ENCODE measurements around the gene STK11. TPM values are rescaled to one million over a fixed set of nuclear protein-coding genes. Genes with fewer than 3 reads are reported as not detected.
A peak's percentile ranks its signal among the peaks of the same experiment; 100 is the strongest.

Gene STK11
- total RNA-seq, 4 donors from 2014 or later = 56.8 to 80.7 (median 60.9) TPM

DNA sequence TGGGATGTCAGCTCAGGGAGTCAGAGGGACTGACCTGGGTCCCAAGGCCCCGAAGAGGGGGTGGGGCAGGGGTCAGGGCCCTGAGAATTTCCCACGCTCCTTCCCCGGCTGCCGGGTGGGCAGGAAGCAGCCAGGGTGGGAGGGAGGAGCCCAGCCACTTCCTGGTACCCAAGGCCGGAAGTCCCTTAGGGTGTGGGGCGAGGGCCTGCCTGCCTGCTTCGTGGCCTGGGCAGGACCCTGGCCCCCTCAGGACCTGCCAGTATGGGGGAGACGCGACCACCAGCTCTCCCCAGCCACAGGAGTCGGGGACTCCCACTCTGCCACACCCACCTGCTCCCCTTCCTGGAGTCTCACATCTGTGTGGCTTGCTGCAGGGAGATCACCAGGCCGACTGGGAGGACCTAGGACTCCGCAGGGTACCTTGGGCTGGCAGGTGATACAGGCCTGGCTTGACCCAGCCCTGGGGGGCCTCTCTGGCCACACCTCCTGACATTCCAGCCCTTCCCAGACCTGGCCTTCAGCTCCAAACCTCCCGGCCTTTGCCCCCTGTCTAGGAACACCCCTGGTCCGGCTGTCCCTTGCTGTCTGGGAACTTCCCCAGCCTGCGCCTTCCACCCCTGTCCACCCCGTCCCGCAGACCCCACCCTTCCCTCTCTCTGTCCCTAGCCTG, 53.8 kb downstream of the STK11 start:
- H3K36me3 ChIP-seq = peaks cover 3 to 40% of the 10 kb centered on the region in 2 donors
- TF ChIP-seq POLR2AphosphoS5 (IDR thresholded peaks at IDR 0.05) = peak; percentile 62
- peak in 1 of 2 donors; percentile 43 for TF ChIP-seq POLR2A (IDR thresholded peaks at IDR 0.05)
- no peak for TF ChIP-seq EP300 (IDR thresholded peaks at IDR 0.05)
- WGBS, 2 donors (ENCODE audit: low coverage in 1 of 2) = 6 to 60% methylated on average over 3 to 4 of the region's 17 CpGs
- ATAC-seq = peak; percentile 30
- H3K9me3 ChIP-seq = no peaks in the 10 kb centered on the region
- no peaks in the 10 kb centered on the region for H3K27me3 ChIP-seq
- peak overlapping the region in 1 of 2 donors; percentile 37 for H3K4me3 ChIP-seq
- H3K27ac ChIP-seq = peak overlapping the region; percentile 48 to 100 (median 94)
- peaks cover 4 to 92% (median 62%) of the 10 kb centered on the region in 3 donors for H3K4me1 ChIP-seq

DNA sequence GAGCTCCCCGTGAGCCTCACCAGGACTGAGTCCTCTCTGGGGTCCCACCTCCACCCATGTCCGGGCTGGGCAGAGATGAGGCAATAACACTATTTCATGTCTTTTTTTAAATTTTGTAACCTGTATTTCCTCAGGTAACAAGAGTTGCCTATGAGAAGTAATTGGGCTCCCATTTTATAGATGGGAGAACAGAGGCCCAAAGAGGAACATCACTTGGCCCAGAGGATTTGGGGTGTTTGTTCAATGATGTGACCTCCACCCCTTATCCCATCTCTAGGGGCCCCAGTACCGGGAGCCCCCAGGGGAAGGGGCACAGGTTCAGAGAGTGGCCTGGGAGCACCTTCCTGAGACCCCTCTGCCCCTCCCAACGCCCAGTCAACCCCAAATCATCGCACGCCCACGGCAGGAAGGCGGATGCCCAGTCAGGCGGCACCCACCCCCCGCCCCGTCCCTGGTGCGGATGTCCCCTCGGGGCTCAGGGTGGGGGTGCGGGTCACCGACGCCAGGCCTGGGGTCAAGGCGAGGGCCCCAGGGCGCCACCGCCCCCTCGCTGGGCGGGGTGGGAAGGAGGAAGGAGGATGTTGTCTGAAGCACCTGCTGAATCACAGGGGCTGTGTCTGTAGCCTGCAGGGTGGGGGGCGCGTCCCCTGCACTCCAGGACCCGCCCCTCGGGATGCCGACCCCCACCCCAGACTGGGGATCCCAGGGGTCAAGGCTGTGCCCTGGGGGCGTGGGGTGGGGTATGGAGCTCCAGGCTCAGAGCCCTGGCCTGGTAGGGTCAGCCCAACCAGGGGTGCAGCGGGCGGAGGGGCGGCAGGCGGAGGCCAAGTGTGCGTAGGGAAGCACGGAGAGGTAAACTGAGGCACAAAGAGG, 54.5 kb downstream of the STK11 start:
- Histone ChIP-seq H3K4me1 (peaks cover 4 to 89% (median 56%) of the 10 kb centered on the region in 3 donors), H3K36me3 (peaks cover 1 to 33% of the 10 kb centered on the region in 2 donors), H3K27ac (peak overlapping the region; percentile 48 to 100 (median 94)), H3K27me3 (no peaks in the 10 kb centered on the region), H3K4me3 (peak overlapping the region in 1 of 2 donors; percentile 70), H3K9me3 (no peaks in the 10 kb centered on the region)
- WGBS, 2 donors (ENCODE audit: low coverage in 1 of 2) = 0 to 14% methylated on average over 1 to 4 of the region's 33 CpGs
- no peak for ATAC-seq
- TF ChIP-seq POLR2AphosphoS5 (IDR thresholded peaks at IDR 0.05) (peak; percentile 59), EP300 (IDR thresholded peaks at IDR 0.05) (no peak), POLR2A (IDR thresholded peaks at IDR 0.05) (peak in 1 of 2 donors; percentile 30)

DNA sequence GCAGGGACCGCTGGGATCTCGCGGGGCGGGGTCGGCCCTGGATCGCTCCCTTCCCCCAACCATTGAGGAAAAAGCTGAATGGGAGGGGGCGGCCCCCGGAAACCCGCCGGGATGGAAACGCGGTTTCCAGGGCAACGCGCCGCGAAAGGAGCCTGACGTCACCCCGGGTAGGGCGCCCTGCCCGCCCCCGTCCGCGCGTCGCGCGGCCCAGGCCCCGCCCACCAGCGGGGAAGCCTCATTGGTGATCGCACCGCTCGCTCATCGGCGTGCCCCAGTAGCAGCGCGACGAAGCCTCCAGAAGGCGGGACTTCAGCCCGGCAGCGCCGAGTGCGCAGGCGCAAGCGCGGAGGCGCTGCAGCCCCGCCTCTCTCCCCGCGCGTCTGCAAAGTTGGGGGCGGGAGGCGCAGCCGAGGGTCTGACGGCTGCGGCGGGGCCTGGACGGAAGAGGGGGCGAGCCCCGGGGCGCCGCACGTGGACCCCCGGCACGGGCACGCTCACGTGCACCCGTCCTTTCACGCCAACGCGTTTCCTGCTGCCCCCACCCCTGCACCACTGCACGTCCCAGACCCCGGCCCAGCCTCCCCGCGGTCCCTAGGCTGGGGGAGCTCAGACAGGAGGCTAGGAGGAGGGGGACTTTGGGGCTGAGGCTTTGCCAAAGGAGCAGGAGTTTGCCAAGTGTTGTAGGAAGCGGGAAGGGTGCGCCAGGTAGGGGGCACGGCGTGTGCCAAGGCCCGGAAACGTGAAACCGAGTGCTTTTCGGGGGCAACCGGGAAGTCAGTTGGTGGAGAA, 55.4 kb downstream of the STK11 start:
- H3K9me3 ChIP-seq = no peaks in the 10 kb centered on the region
- peaks cover 0 to 24% of the 10 kb centered on the region in 2 donors for H3K36me3 ChIP-seq
- H3K27ac ChIP-seq = peak overlapping the region; percentile 74 to 100 (median 94)
- peak overlapping the region; percentile 28 to 70 for H3K4me3 ChIP-seq
- H3K4me1 ChIP-seq = peaks cover 4 to 89% (median 56%) of the 10 kb centered on the region in 3 donors
- peak; percentile 27 to 37 for TF ChIP-seq POLR2A (IDR thresholded peaks at IDR 0.05)
- TF ChIP-seq, protein P1, sequence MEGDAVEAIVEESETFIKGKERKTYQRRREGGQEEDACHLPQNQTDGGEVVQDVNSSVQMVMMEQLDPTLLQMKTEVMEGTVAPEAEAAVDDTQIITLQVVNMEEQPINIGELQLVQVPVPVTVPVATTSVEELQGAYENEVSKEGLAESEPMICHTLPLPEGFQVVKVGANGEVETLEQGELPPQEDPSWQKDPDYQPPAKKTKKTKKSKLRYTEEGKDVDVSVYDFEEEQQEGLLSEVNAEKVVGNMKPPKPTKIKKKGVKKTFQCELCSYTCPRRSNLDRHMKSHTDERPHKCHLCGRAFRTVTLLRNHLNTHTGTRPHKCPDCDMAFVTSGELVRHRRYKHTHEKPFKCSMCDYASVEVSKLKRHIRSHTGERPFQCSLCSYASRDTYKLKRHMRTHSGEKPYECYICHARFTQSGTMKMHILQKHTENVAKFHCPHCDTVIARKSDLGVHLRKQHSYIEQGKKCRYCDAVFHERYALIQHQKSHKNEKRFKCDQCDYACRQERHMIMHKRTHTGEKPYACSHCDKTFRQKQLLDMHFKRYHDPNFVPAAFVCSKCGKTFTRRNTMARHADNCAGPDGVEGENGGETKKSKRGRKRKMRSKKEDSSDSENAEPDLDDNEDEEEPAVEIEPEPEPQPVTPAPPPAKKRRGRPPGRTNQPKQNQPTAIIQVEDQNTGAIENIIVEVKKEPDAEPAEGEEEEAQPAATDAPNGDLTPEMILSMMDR (IDR thresholded peaks at IDR 0.05) = no peak
- H3K27me3 ChIP-seq = no peaks in the 10 kb centered on the region
- peak; percentile 87 for ATAC-seq
- WGBS, 2 donors (ENCODE audit: low coverage in 1 of 2) = 1 to 2% methylated on average over 9 to 13 of the region's 83 CpGs

DNA sequence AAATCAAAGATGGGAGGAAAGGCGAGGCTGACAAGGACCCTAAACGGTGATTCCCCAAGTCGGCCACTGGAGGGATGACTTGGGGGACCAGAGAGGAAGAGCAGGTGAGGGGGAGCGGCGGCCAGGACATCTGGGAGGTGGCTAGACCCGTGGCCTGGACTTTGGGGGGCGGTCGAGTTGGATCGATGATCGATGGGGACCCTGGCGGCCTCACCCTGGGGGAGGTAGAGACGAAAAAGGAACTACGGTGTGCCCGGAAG, 55.9 kb downstream of the STK11 start:
- 8 to 17% methylated on average over 4 to 14 of the region's 14 CpGs for WGBS, 2 donors (ENCODE audit: low coverage in 1 of 2)
- Histone ChIP-seq H3K9me3 (no peaks in the 10 kb centered on the region), H3K4me3 (peak overlapping the region in 1 of 2 donors; percentile 70), H3K4me1 (peaks cover 4 to 89% (median 59%) of the 10 kb centered on the region in 3 donors), H3K27me3 (no peaks in the 10 kb centered on the region), H3K27ac (peak overlapping the region; percentile 74 to 100 (median 94)), H3K36me3 (peaks cover 0 to 19% of the 10 kb centered on the region in 2 donors)
- no peak for ATAC-seq
- TF ChIP-seq POLR2A (IDR thresholded peaks at IDR 0.05) (no peak), EP300 (IDR thresholded peaks at IDR 0.05) (no peak)
- TF ChIP-seq, protein P1 (IDR thresholded peaks at IDR 0.05) = peak in 2 of 4 experiments; percentile 33 to 39

DNA sequence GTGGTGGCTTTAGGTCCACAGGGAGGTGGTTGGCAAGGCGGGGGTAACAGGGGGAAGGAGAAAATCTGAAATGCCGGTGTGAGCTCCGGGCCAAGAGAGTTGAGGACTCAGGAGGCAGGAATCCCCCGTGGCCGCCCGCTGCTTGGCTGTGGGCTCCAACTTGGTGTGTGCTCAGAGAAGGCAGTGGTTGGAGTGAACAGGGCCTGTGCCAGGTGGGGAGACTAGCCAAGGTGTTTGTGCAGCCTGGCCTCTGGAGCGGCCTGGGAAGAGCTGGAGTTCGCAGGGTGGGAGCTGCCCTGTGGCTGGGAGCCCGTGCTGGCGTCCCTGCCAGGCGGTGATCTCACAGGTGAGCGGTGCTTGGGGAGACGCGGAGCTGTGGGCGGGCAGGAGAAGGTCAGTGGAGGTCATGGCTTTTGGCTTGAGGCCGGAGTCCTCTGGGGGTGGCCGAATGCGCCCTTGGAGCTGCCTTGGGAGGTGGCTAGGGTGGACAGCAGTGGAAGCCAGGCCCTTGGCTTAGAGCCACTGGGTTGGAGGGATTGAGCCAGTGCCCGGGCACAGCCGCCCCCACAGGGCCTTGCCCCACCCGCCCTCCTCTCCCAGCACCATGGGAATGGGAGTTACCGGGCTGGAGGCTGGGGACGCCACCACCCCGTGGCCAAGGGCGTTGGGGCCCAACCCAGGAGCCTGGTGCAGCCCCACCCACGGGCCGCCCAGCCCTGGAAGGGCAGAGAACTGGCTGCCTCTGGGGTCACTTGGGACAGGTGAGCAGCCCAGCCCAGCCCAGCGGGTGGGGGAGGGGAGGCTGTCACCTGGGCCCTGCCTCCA, 56.4 kb downstream of the STK11 start:
- Histone ChIP-seq H3K27me3 (no peaks in the 10 kb centered on the region), H3K27ac (peak overlapping the region; percentile 74 to 100 (median 94)), H3K36me3 (peaks cover 0 to 14% of the 10 kb centered on the region in 2 donors), H3K4me3 (peak overlapping the region in 1 of 2 donors; percentile 70), H3K9me3 (no peaks in the 10 kb centered on the region), H3K4me1 (peaks cover 4 to 89% (median 62%) of the 10 kb centered on the region in 3 donors)
- WGBS, 2 donors (ENCODE audit: low coverage in 1 of 2) = 19% methylated on average over 3 of the region's 28 CpGs; no CpG with 5 or more reads in 1 of the 2 donors
- peak; percentile 13 for ATAC-seq
- TF ChIP-seq POLR2AphosphoS5 (IDR thresholded peaks at IDR 0.05) (peak; percentile 75), EP300 (IDR thresholded peaks at IDR 0.05) (no peak)

Measured in gastroesophageal sphincter (tissue), 4 donors.